CD4-positive, alpha-beta T cell treated with Interleukin-15 for 1 hour (primary cell): Measurements from ENCODE around the gene DHX38.

Experiments
- DNase-seq: peaks from one replicate; pipeline ENCODE4 v3.0.0-alpha.2; 2020

The DHX38 gene

GRCh38 chr16:72123426-72123825 is 29.8 kb downstream of the DHX38 start:
- DNase-seq: no peak

GRCh38 chr16:72124148-72124547 is 30.5 kb downstream of the DHX38 start:
- DNase-seq: no peak

GRCh38 chr16:72124761-72125634 is 31.4 kb downstream of the DHX38 start:
- peak; percentile 61 for DNase-seq

- DNase-seq: no peak
Observed at GRCh38 chr16:72125635-72126428, 32.2 kb downstream of the DHX38 start.

- no peak for DNase-seq
Observed at GRCh38 chr16:72126429-72126765, 32.8 kb downstream of the DHX38 start.

- no peak for DNase-seq
Observed at GRCh38 chr16:72128701-72129100, 35.1 kb downstream of the DHX38 start.

- no peak for DNase-seq
Observed at GRCh38 chr16:72129976-72130656, 36.5 kb downstream of the DHX38 start.

- no peak for DNase-seq
Observed at GRCh38 chr16:72131036-72131435, 37.4 kb downstream of the DHX38 start.

GRCh38 chr16:72132726-72133125 is 39.1 kb downstream of the DHX38 start:
- DNase-seq: no peak

GRCh38 chr16:72134507-72134906 is 40.9 kb downstream of the DHX38 start:
- DNase-seq: no peak

- no peak for DNase-seq
Observed at GRCh38 chr16:72137380-72138063, 43.9 kb downstream of the DHX38 start.

GRCh38 chr16:72138064-72138572 is 44.5 kb downstream of the DHX38 start:
- DNase-seq: no peak

- no peak for DNase-seq
Observed at GRCh38 chr16:72139908-72140307, 46.3 kb downstream of the DHX38 start.

GRCh38 chr16:72142476-72142875 is 48.8 kb downstream of the DHX38 start:
- DNase-seq: no peak

GRCh38 chr16:72149676-72150464 is 56.2 kb downstream of the DHX38 start:
- no peak for DNase-seq

GRCh38 chr16:72159386-72159785 is 65.7 kb downstream of the DHX38 start:
- no peak for DNase-seq

- DNase-seq: no peak
Observed at GRCh38 chr16:72159801-72160200, 66.2 kb downstream of the DHX38 start.

- DNase-seq: no peak
Observed at GRCh38 chr16:72162105-72162692, 68.6 kb downstream of the DHX38 start.
